Gastrocnemius medialis (tissue), 4 donors: Measurements from ENCODE around the gene ISM2. TPM values are rescaled to one million over a fixed set of nuclear protein-coding genes. Genes with fewer than 3 reads are reported as not detected.

Experiments used
- ATAC-seq, 2 donors: fragments of 150-250 bp; one replicate each; pipeline ENCODE4 v1.9.1; 2016
- DNase-seq, 2 donors: peaks; one replicate each; pipeline ENCODE4 v3.0.0-alpha.2; 2019
- H3K27ac ChIP-seq, 4 donors: fragments of 200-600 bp; sonication (generic); 1 replicate in 1 of 4; 2 replicates in 3 of 4; pipeline ENCODE4 v1.5.1; 2016 to 2018; ENCODE audit warnings: mild to moderate bottlenecking in 2 of 4, moderate library complexity in 1 of 4
- H3K27me3 ChIP-seq, 3 donors: fragments of 200-600 bp; sonication (generic) in 2 of 3; 1 replicate in 1 of 3; 2 replicates in 2 of 3; pipeline versions ENCODE4 v1.5.1 to v1.6.0; 2016 to 2019; ENCODE audit warnings: mild to moderate bottlenecking in 1 of 3, moderate library complexity in 1 of 3
- H3K36me3 ChIP-seq, 2 donors: fragments of 200-600 bp; sonication (generic) in 1 of 2; one replicate each; pipeline ENCODE4 v1.5.1; 2017 to 2018
- H3K4me1 ChIP-seq, 2 donors: fragments of 200-600 bp; sonication (generic) in 1 of 2; one replicate each; pipeline ENCODE4 v1.5.1; 2016 to 2017; ENCODE audit warnings: mild to moderate bottlenecking in 2 of 2
- H3K4me3 ChIP-seq, 4 donors: fragments of 200-600 bp; sonication (generic) in 3 of 4; 1 replicate in 1 of 4; 2 replicates in 3 of 4; pipeline ENCODE4 v1.5.1; 2016 to 2019; ENCODE audit warnings: mild to moderate bottlenecking in 2 of 4
- H3K9me3 ChIP-seq, 3 donors: fragments of 200-600 bp; sonication (generic) in 2 of 3; 1 replicate in 1 of 3; 2 replicates in 2 of 3; pipeline ENCODE4 v1.5.1; 2016 to 2019
- POLR2A ChIP-seq, 2 donors: fragments of 450-650 bp; IDR thresholded peaks; one replicate each; pipeline ENCODE4 v1.6.1; 2017; ENCODE audit warnings: antibody characterized with exemption in 2 of 2, mild to moderate bottlenecking in 2 of 2, moderate library complexity in 2 of 2
- in situ Hi-C, 4 donors: fragments of 200-750 bp; cut with MboI; loops; one replicate each; pipeline versions ENCODE4 v1.15.0 to v1.8.0; 2017; ENCODE audit warnings: low sequenced_read_pairs in 4 of 4
- intact Hi-C: fragments of 100-400 bp; cut with DNase I; formaldehyde crosslinking; loops from one replicate; pipeline ENCODE4 v1.15.1; 2023; ENCODE audit warnings: low total_unique reads
- total RNA-seq, 4 donors: library from RNA; depleted of rRNA; stranded (reverse); fragments of >200 nt; gene quantifications; one replicate each; pipeline versions ENCODE4 v1.1.0 to v1.2.3, GENCODE V29; 2016
- TF ChIP-seq, protein P1 (sequence below), 5 experiments: fragments of 450-650 bp in 3 of 5; fragments of 200-600 bp in 2 of 5; sonication (generic) in 2 of 5; IDR thresholded peaks in 4 of 5; conservative IDR thresholded peaks in 1 of 5; 1 replicate in 4 of 5; 2 replicates in 1 of 5; pipeline ENCODE4 v1.5.1; 2016 to 2019; ENCODE audit warnings: antibody characterized with exemption in 5 of 5, mild to moderate bottlenecking in 3 of 5, moderate library complexity in 3 of 5

ISM2 gene
- total RNA-seq, 4 donors from 2014 or later: not detected

DNA sequence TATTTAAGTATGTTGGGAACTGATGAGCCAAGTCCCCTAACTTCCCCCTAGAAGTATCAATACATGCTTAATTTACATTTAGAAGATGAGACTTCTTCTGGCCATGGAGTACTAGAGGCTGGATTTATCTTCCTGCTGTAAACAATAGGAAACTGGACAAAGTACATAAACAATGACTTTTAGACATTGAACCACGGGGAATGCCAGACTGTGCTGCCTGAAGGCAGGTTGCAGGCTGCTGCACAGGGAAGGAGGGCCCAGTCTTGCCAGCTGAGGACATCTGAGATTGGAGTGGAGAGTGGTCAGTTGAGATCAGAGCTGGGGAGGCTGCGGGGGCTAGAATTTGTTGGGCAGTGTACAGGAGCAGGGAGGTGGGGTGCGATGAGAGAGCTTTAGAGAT lies 24.5 kb upstream of the ISM2 start:
- in situ Hi-C loops: no loop called here
- TF ChIP-seq POLR2A (IDR thresholded peaks at IDR 0.05): no peak
- TF ChIP-seq, protein P1, sequence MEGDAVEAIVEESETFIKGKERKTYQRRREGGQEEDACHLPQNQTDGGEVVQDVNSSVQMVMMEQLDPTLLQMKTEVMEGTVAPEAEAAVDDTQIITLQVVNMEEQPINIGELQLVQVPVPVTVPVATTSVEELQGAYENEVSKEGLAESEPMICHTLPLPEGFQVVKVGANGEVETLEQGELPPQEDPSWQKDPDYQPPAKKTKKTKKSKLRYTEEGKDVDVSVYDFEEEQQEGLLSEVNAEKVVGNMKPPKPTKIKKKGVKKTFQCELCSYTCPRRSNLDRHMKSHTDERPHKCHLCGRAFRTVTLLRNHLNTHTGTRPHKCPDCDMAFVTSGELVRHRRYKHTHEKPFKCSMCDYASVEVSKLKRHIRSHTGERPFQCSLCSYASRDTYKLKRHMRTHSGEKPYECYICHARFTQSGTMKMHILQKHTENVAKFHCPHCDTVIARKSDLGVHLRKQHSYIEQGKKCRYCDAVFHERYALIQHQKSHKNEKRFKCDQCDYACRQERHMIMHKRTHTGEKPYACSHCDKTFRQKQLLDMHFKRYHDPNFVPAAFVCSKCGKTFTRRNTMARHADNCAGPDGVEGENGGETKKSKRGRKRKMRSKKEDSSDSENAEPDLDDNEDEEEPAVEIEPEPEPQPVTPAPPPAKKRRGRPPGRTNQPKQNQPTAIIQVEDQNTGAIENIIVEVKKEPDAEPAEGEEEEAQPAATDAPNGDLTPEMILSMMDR (IDR thresholded peaks at IDR 0.05 in 4 of 5, conservative IDR thresholded peaks at IDR 0.05 in 1 of 5): no peak
- Histone ChIP-seq H3K36me3 (peaks cover 0 to 7% of the 10 kb centered on the region in 2 donors), H3K27ac (no peak overlapping the region), H3K4me3 (no peak overlapping the region), H3K4me1 (no peaks in the 10 kb centered on the region), H3K27me3 (no peaks in the 10 kb centered on the region), H3K9me3 (no peaks in the 10 kb centered on the region)
- no peak for DNase-seq
- ATAC-seq: no peak
- intact Hi-C loops: no loop called here

DNA sequence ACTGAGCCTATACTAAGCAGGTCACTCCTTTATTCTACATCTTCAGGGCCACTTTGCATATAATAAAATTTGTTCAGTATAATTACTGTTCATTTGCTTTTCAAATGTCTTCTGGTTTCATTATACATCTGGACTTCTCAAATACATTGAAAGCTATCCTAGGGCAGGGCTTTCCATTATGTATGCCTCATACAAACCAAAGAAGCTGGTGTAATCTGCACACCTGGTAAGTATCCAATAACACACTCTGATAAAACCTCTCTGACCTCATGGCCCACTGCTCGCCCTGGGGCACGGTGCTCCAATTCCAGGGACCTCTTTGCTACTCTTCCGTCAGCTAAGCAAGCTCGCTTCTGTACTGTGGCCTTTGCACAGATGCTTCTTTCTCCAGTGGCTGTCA lies 21.9 kb upstream of the ISM2 start:
- ATAC-seq: no peak
- intact Hi-C loops (no loop called here), in situ Hi-C loops (no loop called here)
- DNase-seq: no peak
- Histone ChIP-seq H3K36me3 (peaks cover 0 to 23% of the 10 kb centered on the region in 2 donors), H3K9me3 (no peaks in the 10 kb centered on the region), H3K4me1 (no peaks in the 10 kb centered on the region), H3K27me3 (no peaks in the 10 kb centered on the region), H3K27ac (no peak overlapping the region), H3K4me3 (no peak overlapping the region)
- no peak for TF ChIP-seq POLR2A (IDR thresholded peaks at IDR 0.05)
- TF ChIP-seq, protein P1 (IDR thresholded peaks at IDR 0.05 in 4 of 5, conservative IDR thresholded peaks at IDR 0.05 in 1 of 5): no peak

DNA sequence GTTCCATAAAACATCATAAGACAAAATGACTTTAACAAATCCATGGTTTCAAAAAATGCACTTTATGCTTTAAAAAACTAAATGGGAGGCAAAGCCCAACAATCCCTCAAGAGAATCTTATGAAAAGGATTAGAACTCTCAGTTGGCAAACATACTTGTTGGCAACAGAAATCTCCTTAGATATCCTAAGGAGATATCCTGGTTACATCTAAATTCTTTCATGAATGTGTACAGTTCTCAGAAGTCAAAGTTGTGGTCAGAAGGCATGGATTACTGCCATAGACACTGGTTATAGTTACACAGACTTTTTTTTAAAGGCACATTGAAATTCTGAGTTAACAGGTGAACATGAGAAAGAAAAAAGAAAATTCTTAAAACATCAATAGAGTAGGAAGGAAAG lies 17.5 kb upstream of the ISM2 start:
- no peak for TF ChIP-seq POLR2A (IDR thresholded peaks at IDR 0.05)
- TF ChIP-seq, protein P1 (IDR thresholded peaks at IDR 0.05 in 4 of 5, conservative IDR thresholded peaks at IDR 0.05 in 1 of 5): no peak
- no peak for DNase-seq
- in situ Hi-C loops (no loop called here), intact Hi-C loops (no loop called here)
- H3K36me3 ChIP-seq: peaks cover 0 to 29% of the 10 kb centered on the region in 2 donors
- no peak overlapping the region for H3K4me3 ChIP-seq
- H3K27ac ChIP-seq: no peak overlapping the region
- no peaks in the 10 kb centered on the region for H3K27me3 ChIP-seq
- no peaks in the 10 kb centered on the region for H3K9me3 ChIP-seq
- no peaks in the 10 kb centered on the region for H3K4me1 ChIP-seq
- no peak for ATAC-seq

DNA sequence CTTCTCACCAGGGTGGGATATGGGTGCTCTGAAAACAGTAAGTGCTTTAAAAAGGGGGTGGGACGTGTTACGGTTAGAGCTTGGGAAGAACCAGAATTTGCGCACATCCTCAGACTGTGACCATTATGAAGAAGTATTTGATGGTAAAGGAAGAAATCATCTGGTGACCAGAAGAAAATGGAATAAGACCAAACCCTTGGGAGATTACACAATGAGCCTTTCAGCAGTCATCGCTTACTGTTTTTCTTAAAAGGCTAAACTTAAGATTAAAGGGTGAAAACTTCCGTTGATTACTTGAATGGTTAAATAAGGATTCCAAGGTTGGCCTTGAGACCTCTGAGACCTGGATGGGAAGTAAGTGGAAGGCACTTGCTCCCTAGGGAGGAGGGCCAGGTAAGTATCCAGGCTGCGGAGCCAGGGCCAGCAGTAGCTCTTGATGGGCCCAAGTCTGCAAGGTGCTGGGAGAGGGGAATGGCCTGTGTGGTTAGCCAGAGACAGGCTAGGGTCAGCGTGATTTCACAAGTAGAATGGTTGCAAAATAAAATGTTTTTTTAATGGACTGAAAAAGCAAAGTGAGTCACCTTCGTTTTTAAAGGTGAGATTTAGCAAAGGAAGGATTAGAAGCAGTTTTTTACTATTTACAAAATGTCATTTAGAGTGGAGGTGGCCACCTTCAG lies 13.0 kb upstream of the ISM2 start:
- Histone ChIP-seq H3K4me3 (no peak overlapping the region), H3K27ac (no peak overlapping the region), H3K9me3 (no peaks in the 10 kb centered on the region), H3K36me3 (peaks cover 0 to 23% of the 10 kb centered on the region in 2 donors), H3K27me3 (no peaks in the 10 kb centered on the region), H3K4me1 (no peaks in the 10 kb centered on the region)
- ATAC-seq: no peak
- TF ChIP-seq, protein P1 (IDR thresholded peaks at IDR 0.05 in 4 of 5, conservative IDR thresholded peaks at IDR 0.05 in 1 of 5): no peak
- TF ChIP-seq POLR2A (IDR thresholded peaks at IDR 0.05): no peak
- intact Hi-C loops (no loop called here), in situ Hi-C loops (no loop called here)
- DNase-seq: no peak

DNA sequence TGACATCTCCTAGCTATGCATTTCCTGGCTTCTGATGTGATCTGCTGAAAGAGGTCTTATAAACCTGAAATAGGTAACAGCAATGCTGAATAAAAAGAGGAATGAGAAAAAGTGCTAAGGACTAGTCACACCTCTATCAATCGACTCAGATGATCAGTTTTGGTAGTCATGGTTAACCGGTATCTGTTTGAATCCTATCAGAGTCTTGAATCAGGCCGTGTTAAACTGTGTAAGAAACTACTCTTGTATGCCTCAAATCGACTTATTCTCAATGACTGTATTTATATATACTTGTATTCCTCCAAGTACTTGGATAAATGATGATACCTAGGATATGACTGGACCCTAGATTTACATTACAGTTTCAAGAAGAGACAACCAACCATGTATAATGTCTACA lies 10.8 kb upstream of the ISM2 start:
- Histone ChIP-seq H3K27ac (no peak overlapping the region), H3K27me3 (no peaks in the 10 kb centered on the region), H3K36me3 (peaks cover 0 to 22% of the 10 kb centered on the region in 2 donors), H3K9me3 (no peaks in the 10 kb centered on the region), H3K4me3 (no peak overlapping the region), H3K4me1 (no peaks in the 10 kb centered on the region)
- in situ Hi-C loops: no loop called here
- ATAC-seq: no peak
- no peak for TF ChIP-seq POLR2A (IDR thresholded peaks at IDR 0.05)
- TF ChIP-seq, protein P1 (IDR thresholded peaks at IDR 0.05 in 4 of 5, conservative IDR thresholded peaks at IDR 0.05 in 1 of 5): no peak
- DNase-seq: no peak
- intact Hi-C loops: no loop called here
